ENCODE measurements around the gene WNT1.

Gene WNT1

DNA sequence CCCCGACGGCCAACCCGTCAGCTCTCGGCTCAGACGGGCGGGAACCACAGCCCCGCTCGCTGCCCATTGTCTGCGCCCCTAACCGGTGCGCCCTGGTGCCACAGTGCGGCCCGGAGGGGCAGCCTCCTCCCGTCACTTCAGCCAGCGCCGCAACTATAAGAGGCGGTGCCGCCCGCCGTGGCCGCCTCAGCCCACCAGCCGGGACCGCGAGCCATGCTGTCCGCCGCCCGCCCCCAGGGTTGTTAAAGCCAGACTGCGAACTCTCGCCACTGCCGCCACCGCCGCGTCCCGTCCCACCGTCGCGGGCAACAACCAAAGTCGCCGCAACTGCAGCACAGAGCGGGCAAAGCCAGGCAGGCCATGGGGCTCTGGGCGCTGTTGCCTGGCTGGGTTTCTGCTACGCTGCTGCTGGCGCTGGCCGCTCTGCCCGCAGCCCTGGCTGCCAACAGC, at the start of gene WNT1:
WNT1 (plus strand) TSS at position 32 of the 450 bp plus-strand sequence; CDS start at position 361, 329 bp downstream.
- DNase-seq = no peak

DNA sequence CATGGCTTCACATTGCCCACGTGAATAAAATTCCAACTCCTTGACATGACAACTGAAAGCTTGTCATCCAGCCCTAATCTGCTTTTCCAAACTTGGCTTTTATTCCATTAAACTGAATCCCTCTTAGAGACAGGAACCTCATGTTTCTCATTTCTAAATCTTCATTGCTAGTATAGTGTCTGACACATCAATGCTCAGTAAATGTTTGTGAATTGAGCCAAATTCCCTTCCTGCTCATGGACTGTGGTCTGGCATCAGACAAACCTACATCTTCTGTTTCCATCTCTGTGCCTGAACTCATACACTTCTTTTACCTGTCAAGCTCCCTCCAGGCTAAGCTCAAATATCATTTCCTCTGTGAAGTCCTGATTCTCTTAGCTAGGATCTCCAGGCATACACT, 48.6 kb upstream of the WNT1 start:
- DNase-seq = no peak

DNA sequence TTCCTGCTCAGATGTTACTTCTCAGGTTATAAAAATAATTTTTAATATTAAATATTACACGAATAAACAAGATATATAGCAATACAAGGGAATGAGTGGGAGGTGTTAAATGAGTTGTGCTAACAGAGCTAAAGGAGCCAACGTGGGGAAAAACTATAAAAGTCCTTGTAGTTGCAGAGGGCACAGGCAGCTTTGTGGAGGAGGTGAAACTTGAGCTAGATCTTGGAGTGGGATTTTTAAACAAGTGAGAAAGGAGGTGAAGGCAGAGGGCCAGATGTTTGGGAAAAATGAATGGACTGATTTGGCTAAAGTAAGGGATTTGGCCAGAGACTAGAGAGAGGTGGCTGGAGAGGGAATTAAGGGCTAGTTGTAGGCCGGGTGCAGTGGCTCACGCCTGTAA, 47.6 kb upstream of the WNT1 start:
- DNase-seq = no peak

DNA sequence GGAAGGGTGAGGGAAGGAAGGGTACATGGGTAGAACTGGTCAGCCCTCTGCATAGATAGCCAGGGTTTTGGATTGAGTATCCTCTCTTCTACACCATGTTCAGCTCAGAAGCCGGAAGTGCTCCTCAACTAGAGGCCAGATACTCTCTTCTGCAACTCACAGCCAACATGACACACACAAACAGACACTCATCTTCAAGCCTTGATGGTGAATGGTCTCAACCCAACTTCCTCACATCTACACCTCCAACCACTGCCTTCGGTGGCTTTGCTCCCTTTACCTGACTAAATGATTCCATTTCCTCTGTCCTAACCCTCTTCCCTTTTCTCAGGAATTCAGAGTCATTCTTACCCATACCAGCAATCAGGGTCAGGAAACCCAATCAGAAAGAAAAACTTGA, 45.2 kb upstream of the WNT1 start:
- no peak for DNase-seq

DNA sequence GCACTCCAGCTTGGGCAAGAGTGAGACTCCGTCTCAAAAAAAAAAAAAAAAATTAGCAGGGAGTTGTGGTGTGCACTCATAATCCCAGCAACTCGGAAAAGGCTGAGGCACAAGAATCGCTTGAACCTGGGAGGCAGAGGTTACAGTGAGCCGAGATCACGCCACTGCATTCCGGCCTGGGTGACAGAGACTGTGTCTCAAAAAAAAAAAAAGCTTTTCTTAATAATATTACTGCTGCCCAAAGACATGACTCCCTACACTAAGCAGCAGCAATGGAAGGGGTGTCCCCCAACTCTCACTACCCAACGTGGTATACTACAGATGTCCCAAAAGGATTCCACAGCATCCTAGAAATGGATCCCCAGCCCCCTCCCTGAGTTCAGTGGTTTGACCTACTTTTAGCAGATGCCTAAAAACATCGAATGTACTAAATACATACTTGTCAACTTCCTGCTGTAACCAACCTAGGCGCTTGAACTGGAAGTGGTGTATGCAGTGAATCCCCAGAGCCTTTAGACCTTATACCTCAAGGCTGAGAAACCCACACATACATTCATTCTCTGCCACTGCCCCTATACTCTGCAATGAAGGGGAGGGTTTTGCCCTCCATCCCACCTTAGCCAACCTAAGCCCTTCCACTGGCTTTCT, 44.3 kb upstream of the WNT1 start:
- no peak for DNase-seq

DNA sequence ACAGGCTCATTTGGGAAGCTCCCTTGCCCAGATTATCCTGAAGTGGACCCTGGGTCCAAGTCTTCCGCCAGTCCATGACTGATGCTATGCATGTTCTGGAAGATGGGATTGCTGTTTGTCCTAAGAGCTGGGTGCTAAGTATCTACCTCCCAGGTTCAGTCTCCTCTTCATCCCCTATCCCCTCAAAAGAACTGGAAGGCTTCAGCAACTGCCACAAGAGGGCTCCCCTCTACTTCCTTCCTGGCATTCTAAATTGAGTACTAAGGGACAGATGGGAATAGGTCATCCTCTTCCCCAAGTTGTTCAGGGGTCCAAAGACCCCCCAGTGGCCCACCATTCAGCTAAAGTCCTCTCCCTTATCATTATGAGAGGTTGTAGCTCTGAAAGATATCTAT, 43.8 kb upstream of the WNT1 start:
- DNase-seq = peak; percentile 23

DNA sequence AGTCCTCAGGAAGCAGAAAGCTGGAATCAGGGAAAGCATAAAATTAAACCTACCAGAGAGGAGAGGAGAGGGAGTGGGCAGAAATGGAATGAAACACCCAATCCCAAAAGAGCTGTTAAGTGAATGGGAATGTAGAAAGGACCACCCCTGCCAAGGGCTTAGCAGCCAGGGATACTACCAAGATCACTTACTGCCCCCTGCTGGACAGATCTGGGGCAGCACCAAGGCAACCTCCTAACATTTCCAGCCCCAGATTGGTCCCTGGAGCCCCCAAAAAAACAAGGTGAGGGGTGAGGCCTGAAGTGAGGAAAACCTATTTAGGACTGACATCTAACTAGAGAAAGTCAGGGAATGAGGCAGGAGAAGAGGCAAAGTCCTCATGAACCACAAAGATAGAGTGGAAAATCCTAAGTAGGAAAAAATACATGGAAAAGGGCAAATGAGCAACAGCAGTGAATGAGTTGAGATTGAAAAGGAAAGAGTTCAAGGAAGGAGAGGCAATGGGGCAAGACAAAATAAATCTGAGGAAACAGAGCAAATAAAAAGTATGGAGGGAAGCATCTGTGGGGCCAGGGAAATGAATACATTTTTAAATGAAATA, 41.6 kb upstream of the WNT1 start:
- peak; percentile 78 for DNase-seq

DNA sequence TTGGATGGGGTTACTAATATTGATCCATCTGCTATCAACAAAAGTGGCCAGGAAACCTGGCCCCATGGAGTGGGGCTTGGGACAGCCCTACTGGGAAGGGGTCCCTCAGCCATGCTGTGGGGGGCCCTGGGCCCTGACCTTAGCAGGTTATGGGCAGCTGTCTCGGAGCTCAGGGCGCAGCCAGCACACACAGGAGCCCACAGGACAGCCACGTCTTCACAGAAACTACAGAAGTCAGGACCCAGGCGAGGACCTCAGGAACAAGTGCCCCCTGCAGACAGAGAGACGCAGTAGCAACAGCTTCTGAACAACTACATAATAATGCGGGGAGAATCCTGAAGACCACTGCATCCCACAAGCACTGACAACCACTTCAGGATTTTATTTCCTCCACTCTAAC, 41.0 kb upstream of the WNT1 start:
- DNase-seq = no peak

DNA sequence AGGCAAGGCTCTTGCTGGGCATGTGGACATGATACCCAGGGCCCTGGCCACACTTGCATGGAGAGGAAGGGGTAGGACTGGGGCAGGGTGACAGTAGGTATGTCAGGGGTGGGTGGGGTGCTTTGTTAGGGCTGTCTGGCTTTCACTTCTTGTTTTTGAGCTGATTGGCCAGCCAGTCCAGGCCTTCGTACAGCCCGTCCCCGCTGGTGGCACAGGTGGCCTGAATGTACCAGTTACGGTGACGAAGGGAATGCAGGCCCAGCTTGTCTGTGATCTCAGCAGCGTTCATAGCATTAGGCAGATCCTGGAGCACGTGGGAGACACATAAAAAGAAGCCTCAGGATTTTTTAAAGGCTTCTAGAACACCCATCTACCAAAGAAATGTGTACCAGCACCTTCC, 39.3 kb upstream of the WNT1 start:
- DNase-seq = no peak

DNA sequence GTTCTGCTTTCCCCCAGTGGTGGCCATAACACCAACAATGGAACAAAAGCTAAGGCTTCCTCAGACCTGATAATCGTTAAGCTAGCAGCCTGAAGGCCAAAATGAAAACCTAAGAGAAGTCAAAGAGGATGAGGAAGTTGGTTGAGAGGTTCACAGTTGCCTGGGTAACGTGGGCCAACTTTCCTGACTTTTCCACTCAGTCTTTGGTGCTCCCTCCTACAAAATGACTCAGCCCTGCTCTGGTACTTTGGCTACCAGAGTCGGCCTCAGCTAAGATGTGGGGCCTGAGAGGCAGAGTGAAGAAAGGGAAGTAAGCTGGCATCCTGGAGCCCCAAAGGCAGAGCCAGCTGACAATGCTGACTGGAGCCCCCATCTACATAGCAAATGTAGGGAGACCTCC, 37.9 kb upstream of the WNT1 start:
- DNase-seq = peak; percentile 38

DNA sequence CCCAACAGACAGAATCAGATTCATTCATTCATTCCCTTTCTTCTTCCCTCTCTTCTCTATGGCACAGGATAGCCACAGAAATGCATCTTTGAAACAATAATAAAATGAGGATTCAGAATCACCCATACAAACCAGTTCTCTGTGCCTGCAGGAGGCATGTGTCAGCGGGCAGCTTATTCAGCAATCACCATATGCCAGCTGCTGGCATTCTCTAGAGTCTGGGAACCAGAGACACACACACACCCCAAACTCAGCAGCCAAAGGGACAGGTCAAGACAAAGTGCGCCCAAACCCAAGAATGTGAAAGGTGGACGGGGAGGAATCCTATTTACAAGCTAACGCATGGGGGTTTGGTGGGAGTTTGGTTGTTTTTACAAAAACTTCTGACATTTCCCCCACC, 34.9 kb upstream of the WNT1 start:
- DNase-seq = no peak

DNA sequence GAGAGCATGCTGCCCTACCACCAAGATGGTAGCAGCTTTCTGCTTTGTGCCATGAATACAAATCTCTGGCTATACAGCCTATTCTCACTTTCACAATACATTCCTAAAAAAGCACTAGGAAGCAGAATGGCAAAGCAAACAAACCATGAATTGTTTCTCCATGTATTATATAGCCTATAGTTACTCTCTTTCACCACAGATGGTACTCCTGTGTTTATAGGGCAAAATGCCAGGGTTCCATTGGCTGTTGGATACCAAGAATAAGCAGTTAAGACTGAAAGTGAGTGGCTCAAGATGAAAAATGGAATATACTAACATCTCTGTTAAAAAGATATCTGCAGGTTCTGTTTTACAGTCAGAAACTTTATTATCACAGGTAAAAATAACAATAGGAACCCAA, 31.9 kb upstream of the WNT1 start:
- DNase-seq = no peak

DNA sequence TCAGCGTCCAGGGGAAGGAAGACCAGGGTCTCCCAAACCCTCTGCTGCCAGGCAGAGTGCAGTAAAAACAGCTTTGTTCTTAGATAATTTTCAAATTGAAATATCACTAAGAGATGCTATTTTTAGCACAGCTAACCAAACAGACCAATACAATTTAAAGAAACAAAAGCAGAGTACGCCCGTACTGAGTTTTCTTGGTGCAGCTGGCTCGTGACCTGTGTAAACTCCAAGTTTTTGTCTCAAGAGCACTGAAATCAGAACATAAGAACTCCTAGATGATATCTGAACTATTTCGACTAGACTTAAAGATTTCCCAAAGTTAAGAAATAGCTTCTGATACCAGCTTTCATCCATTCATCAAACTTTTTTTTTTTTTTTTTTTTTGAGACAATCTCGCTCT, 31.2 kb upstream of the WNT1 start:
- DNase-seq = no peak

DNA sequence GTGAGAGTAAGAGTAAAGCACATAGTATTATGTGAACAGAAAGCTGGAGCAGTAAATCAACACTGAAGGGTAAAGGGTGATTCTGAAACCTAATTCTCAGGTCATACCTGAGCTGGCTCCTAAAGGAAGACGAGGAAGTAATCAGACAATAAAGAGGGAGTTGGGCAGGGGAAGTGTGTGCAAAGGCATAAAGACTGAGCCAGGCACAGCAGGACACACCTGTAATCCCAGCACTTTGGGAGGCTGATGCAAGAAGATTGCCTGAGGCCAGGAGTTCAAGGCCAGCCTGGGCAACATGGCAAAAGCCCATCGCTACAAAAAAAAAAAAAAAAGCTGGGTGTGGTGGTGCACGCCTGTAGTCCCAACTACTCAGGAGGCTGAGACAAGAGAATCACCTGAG, 30.4 kb upstream of the WNT1 start:
- DNase-seq = no peak

DNA sequence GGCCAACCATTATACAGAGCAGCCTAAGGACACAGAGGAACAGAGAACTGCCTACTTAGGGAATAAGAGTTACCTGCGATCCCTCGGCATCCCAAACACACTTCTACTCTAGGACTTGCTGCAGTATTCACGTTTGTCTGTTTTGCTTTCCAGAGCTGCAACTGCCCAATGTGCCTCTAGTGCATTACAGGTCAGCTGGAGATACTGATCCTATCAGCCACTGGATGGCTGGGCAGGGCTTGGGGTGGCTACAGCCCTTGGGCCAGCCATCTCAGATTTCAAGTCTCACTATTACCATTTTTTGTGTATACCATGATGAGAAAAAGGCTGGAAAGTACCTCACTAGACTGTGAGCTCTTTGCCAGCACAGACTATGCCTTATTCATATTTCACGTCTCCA, 25.4 kb upstream of the WNT1 start:
- no peak for DNase-seq

DNA sequence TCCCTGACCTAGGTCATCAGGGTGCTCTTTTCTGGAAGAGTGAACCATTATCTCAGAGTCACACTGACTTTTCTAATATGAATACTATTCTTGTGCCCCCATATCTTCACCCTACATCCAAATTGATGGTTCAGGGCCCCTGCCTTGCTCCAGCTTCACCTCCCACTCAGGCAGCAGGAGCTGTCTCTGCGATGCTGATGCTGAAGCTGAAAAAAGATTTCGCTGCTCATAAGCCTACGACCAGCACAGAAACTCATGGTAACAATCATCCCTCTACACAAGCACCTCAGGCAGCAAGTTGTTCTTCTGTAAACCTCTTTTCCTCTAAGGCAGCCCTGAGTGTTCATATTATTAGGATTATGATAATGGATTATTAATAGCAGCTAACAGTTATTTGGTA, 24.1 kb upstream of the WNT1 start:
- DNase-seq = no peak

DNA sequence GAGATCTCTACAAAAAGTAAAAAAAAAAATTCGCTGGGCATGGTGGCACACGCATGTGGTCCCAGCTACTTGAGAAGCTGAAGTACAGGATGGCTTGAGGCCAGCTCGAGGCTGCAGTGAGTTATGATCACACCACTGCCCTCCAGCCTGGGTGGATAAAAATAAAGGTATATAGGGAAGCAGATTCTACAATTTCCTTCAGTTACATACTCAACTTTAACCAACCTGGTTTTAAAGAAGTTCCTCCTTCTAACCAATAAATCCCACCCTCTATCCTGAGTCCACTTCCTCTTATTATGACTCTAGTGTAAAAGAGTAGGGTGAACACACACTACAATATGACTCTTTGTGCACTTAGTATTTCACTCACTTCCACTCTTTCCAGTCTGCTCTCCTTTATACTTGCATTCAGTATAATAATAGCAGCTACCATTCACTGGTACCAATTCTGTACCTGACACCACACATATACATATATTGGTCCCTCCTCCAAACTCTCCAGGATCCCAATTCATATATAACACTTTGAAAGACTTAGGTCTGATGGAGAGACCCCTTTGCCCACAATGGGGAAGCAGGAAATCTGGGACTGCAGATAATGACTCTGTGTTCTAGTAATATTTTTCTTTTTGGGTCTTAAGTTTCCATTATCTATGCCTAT, 23.2 kb upstream of the WNT1 start:
- DNase-seq = peak; percentile 87

DNA sequence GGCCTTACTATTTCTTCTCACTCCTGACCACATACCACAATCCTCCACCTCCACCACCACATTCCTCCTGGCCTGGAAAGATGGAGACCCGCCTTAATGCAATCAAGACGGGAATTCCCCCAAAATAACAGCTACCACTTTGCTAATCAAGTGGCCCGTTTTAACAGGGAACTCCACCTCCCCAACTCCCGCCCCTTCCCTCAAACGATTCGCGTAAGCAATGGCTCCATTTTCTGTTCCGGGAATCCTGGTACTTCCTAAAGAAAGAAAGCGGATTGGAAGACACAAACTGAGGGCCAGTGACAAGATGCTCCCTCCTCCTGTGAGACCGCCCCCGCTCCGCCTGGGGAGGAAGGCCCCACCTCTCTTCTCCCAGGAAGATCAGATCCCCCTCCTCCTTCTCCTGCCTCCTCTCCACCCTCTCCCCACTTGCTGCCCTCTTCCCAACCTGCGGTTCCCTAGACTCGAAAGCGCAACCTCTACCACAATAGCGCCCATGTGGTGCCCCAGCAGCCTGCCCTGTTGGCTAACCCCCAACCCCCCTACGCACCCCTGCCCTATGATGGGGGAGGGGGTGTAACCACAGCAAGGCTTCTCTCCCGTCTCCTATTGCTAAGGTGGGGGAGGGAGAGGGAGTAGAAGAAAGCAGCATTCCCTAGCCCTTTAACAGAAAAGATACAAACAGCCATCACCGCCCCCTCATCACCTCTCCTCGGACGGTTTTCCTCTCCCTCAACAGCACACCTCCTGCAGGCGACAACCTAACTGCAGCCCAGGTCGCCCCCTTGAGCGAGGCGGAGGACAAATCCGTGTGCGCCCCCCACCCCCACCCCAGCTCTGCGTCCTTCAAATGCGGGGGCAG, 21.6 kb upstream of the WNT1 start:
- DNase-seq = peak; percentile 93

DNA sequence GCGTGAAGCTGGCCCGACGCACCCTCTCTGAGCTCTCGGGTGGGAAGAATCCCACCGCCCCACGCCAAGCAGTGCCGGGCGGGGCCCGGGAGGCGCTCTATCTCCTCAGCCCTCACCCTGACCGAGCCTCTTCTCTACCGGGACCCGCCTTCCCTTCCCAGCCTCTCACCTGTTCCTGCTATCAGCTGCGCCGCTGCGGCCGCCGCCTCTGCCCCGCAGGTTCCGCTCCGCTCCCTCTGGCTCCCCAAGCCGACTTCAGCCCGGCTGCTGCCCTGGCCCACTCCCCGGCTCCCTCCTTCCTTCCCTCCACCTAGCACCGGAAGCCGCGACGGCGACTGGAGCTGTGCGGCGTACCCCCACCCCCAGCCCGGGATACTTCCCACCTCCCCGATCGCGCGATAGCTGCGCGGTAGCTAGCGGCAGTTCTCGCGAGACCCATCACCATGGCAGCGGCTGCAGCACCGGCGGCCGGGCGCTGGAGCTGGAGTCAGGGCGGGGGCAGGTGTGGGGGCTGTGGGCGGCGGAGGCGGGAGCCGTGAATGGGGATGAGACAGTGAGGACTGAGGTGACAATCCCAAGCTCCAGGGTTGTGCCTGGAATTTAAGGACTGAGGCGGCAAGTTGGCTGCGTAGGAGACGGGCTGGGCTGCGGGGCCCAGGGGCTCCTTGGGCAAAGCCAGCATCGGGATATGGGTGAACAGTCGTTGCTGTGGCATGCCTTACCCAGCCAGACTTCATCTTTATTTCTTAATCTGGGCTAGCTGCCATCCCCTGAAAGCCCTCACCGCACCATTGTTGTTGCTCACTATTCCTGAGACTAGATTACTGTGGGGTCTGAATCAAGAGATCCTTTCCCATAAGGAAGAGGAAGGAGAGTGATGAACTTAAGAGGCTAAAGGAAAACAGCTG, 20.7 kb upstream of the WNT1 start, which contains the start of gene ARF3:
ARF3 (minus strand) TSS at position 347 of the 908 bp plus-strand sequence. CDS start 16,392 bp downstream, outside the sequence.
- peak; percentile 96 for DNase-seq

DNA sequence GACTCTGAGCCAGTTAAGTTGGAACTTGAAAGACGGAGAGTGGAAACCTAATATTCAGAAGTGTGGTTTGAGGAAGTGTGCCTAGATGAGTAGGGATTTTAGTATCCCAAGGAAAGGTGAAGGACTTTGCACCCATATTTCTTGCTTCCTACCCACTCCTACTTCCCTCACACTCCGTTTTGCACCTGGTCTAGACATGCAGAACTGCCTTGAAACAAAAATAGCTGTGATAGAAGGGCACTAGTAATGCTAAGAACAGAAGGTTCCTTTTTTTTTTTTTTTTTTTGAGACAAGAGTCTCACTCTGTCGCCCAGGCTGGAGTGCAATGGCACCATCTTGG, 20.1 kb upstream of the WNT1 start:
- DNase-seq = peak; percentile 36

DNA sequence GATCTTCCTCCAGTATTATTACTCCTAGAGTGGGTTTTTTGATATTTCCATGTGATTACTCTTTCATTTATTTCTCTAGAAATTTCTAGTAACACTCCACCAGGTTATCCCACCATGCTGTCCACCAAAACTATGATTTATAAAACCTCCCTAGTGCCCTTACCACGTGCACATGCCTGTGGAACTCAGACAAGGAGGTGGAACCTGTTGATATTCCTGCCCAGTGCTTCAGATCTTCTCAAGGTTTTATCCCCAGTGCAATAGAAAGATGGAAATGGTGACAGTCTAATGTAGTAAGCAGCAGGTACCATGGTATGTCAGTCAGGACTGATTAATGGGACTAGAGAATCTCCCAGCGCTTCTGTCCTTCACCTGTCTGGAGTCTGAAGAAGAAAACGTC, 17.3 kb upstream of the WNT1 start:
- no peak for DNase-seq

DNA sequence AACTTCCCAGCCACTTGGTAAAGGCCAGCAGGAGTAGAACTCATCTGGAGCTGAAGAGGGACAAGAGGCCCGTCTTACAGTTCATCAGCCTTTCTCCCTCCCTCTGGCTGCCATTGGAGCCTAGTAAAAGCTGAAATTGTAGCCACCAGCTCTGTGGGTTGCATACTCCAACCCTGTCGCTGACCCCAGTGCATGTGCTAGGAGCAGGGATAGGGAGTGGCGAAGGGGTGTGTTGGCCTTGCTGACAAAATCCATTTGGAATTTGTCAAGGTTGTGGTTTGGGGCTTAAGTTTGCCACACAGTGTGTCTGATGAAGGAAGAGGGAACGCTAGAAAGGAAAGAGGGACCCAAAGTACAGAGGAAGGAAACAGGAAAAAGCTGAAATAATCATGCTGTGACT, 16.8 kb upstream of the WNT1 start:
- no peak for DNase-seq
